ENCODE results near the gene SMC3.

DNA sequence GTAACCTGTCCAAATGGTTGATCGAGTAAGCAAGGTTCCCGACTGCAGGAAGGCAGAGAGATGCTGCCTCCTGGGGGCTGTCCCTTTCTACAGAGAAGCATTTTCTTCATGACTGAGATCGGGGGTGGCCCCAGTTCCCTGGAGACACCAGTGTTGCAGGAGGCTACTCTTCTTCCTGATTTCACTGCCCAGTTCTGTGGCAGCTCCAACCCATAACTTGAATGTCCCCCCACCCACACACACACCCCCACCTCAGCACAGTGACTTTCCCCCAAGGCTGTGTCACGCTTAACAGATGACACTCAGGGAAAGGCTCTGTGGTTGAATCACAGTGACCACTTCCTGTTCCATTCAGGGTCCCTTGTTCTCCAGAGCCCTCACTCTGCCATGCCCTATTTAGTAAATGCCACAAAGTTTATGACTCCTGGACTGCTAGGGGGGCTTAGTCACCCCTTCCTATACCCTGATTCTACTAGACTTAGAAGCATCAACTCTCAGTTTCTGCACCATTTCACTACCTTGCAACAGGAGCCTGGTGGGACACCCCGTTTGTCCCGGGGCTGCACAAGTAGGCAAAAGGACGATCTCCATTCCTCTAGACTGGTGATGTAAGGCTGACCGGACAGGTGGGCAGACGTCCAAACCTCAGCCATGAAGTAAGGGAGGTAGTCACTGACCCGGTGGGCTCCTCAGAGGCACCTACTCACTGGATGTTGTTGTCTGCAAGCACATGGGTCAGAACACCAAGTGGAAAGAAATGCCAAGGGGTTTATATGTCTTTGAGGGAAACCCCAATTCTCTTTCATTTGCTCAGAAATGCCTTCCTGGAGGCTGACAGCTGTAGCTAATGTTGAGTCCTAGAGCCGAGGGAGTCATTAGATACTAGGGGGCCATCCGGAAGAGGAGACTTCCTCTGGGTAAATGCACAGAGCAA lies 31.3 kb upstream of the SMC3 start:
- TF ChIP-seq, protein P1, sequence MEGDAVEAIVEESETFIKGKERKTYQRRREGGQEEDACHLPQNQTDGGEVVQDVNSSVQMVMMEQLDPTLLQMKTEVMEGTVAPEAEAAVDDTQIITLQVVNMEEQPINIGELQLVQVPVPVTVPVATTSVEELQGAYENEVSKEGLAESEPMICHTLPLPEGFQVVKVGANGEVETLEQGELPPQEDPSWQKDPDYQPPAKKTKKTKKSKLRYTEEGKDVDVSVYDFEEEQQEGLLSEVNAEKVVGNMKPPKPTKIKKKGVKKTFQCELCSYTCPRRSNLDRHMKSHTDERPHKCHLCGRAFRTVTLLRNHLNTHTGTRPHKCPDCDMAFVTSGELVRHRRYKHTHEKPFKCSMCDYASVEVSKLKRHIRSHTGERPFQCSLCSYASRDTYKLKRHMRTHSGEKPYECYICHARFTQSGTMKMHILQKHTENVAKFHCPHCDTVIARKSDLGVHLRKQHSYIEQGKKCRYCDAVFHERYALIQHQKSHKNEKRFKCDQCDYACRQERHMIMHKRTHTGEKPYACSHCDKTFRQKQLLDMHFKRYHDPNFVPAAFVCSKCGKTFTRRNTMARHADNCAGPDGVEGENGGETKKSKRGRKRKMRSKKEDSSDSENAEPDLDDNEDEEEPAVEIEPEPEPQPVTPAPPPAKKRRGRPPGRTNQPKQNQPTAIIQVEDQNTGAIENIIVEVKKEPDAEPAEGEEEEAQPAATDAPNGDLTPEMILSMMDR (CRISPR knock-in tag; IDR thresholded peaks at IDR 0.05), result peak; percentile 53
- TF ChIP-seq EP300 (IDR thresholded peaks at IDR 0.05; ENCODE audit: low read depth in 2 of 2, low read length in 2 of 2) (no peak), EP300 (CRISPR knock-in tag; IDR thresholded peaks at IDR 0.05; ENCODE audit: borderline replicate concordance) (no peak), HDAC2 (CRISPR knock-in tag; IDR thresholded peaks at IDR 0.05) (no peak)
